ENCODE results near the gene NAV2.

Gene NAV2

GRCh38 chr11:19968860-19969259 lies 256.2 kb downstream of the NAV2 start:
- Mint-ChIP-seq H3K4me1 (ENCODE audit: low read depth) (no peaks in the 10 kb centered on the region), H3K27ac (no peak overlapping the region), H3K27me3 (ENCODE audit: low read depth) (peaks cover 15% of the 10 kb centered on the region)

DNA sequence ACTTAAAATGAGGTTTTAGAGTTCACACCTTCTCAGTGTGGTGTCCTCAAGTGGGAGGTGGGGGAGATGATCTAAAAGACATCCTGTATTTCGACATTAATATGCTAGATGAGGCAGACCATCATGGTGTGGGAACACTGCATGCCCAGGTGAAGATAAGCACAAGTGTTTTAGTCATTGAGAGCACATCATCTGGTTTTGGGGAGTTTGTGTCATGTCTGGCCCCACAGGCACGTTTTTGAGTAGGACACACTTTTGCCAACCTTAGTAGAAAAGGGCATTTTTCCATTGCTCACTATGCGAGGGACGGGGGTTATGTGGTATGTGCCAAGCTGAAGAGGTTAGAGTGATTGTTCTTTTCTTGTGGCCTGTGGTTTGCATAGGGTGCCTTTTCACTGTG lies 258.3 kb downstream of the NAV2 start:
- Mint-ChIP-seq H3K27ac (no peak overlapping the region), H3K36me3 (ENCODE audit: low read depth) (no peaks in the 10 kb centered on the region), H3K27me3 (ENCODE audit: low read depth) (peaks cover 8% of the 10 kb centered on the region), H3K9me3 (no peaks in the 10 kb centered on the region), H3K4me3 (no peak overlapping the region), H3K4me1 (ENCODE audit: low read depth) (no peaks in the 10 kb centered on the region)

More at GRCh38 chr11:19968860-19969259, 256.2 kb downstream of the NAV2 start:
- no peak overlapping the region for H3K4me3 Mint-ChIP-seq
- no peaks in the 10 kb centered on the region for H3K36me3 Mint-ChIP-seq (ENCODE audit: low read depth)
- no peaks in the 10 kb centered on the region for H3K9me3 Mint-ChIP-seq

DNA sequence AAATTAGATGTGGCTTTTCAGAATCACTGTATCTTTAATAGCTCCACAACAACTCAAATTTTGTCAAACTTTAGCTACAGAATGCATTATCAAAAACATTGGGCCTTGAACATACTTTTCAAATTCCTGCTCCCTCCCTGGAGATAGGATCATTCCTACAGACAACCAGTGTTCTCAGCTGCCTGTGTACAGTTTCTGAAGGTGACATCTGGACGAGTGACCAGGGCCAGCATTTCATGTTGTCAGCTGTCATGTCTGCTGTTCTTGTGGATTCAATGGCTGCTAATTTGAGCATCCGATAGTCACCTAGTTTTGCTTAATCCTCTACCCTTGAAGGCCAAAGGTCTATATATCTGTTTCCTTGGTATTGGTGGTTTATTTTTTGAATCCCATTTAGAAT lies 259.5 kb downstream of the NAV2 start:
- Mint-ChIP-seq H3K4me1 (ENCODE audit: low read depth) (no peaks in the 10 kb centered on the region), H3K27ac (no peak overlapping the region), H3K9me3 (no peaks in the 10 kb centered on the region), H3K4me3 (no peak overlapping the region), H3K36me3 (ENCODE audit: low read depth) (no peaks in the 10 kb centered on the region), H3K27me3 (ENCODE audit: low read depth) (no peaks in the 10 kb centered on the region)

DNA sequence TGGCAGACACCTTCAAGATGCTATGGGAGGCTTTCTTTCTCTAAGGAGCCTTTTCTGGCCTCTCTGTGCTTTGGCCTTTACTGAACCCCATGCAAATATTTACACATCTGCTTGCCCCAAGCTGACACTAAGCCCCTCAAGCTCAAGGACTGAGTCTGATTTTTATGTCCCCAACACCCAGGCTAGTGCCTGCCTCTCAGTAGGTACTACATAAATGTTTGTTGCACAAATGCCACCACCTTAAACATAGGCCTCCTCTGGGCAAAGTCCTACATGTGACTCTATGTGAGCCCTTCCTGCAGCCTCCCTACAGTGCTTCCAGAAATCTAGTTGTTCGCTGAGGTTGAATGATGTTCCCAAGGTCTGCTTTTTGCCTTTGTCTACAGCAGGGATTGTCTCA lies 260.0 kb downstream of the NAV2 start:
- H3K36me3 Mint-ChIP-seq (ENCODE audit: low read depth): no peaks in the 10 kb centered on the region
- H3K9me3 Mint-ChIP-seq: no peaks in the 10 kb centered on the region
- H3K27me3 Mint-ChIP-seq (ENCODE audit: low read depth): no peaks in the 10 kb centered on the region
- no peak overlapping the region for H3K27ac Mint-ChIP-seq
- no peaks in the 10 kb centered on the region for H3K4me1 Mint-ChIP-seq (ENCODE audit: low read depth)
- no peak overlapping the region for H3K4me3 Mint-ChIP-seq

- Mint-ChIP-seq H3K9me3 (no peaks in the 10 kb centered on the region), H3K36me3 (ENCODE audit: low read depth) (no peaks in the 10 kb centered on the region), H3K27ac (no peak overlapping the region), H3K4me3 (no peak overlapping the region), H3K27me3 (ENCODE audit: low read depth) (no peaks in the 10 kb centered on the region), H3K4me1 (ENCODE audit: low read depth) (no peaks in the 10 kb centered on the region)
Observed at GRCh38 chr11:19973136-19973635, 260.5 kb downstream of the NAV2 start.

DNA sequence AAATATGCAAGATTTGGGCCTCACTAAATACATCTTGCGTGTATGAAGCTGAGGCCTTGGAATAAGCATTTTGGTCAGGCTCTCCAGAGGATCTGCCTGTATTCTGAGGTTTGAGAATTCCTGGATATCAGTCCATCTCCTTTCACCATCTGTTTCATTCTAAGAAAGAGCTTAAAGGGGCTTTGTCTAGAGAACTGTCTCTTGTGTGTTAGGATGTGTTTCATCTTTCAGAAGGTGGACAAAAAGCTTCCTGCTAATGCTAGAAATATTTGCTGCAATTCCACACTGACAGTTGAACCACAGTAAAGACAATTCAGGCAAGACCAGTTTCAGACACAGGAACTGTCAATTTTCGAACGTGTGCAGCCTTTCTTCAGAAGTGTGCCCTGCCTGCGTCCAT lies 262.2 kb downstream of the NAV2 start:
- peaks cover 2% of the 10 kb centered on the region for H3K4me1 Mint-ChIP-seq (ENCODE audit: low read depth)
- no peak overlapping the region for H3K27ac Mint-ChIP-seq
- no peak overlapping the region for H3K4me3 Mint-ChIP-seq
- H3K36me3 Mint-ChIP-seq (ENCODE audit: low read depth): no peaks in the 10 kb centered on the region
- no peaks in the 10 kb centered on the region for H3K9me3 Mint-ChIP-seq
- no peaks in the 10 kb centered on the region for H3K27me3 Mint-ChIP-seq (ENCODE audit: low read depth)

DNA sequence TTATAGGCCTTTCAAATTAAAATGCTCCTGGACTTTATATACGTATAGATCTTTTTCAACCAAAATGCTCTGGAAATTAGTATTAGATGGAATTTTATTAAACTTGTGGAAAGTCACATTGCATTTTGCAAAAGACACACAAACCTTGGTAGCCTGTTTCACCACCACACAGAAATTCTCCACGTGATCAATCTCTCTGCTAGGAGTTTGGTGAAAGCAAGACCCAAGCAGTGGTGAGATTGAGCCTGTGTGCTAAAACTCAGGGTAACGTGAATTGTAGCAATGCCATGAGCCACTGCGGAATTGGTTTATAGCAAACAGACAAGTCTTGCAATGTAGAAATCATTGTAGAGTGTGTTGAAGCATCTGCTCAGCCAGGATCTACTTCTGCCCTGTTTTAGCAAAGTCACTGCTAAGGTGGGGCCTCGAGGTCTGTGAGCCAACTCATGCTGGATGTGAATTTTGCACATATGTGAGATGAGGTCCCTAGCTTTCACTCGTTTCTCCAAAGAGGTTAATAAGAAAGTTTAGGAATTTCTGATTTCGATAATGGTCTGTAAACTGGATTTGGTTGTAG lies 262.9 kb downstream of the NAV2 start:
- Mint-ChIP-seq H3K4me1 (ENCODE audit: low read depth) (peaks cover 2% of the 10 kb centered on the region), H3K36me3 (ENCODE audit: low read depth) (no peaks in the 10 kb centered on the region), H3K9me3 (no peaks in the 10 kb centered on the region), H3K27me3 (ENCODE audit: low read depth) (no peaks in the 10 kb centered on the region), H3K27ac (no peak overlapping the region), H3K4me3 (no peak overlapping the region)

GRCh38 chr11:19976281-19976941 lies 263.8 kb downstream of the NAV2 start:
- Mint-ChIP-seq H3K9me3 (no peaks in the 10 kb centered on the region), H3K4me1 (ENCODE audit: low read depth) (peaks cover 2% of the 10 kb centered on the region), H3K4me3 (no peak overlapping the region), H3K36me3 (ENCODE audit: low read depth) (no peaks in the 10 kb centered on the region), H3K27me3 (ENCODE audit: low read depth) (no peaks in the 10 kb centered on the region), H3K27ac (no peak overlapping the region)

GRCh38 chr11:19977941-19978340 lies 265.3 kb downstream of the NAV2 start:
- peaks cover 2% of the 10 kb centered on the region for H3K4me1 Mint-ChIP-seq (ENCODE audit: low read depth)
- H3K27me3 Mint-ChIP-seq (ENCODE audit: low read depth): no peaks in the 10 kb centered on the region
- no peak overlapping the region for H3K4me3 Mint-ChIP-seq
- no peaks in the 10 kb centered on the region for H3K36me3 Mint-ChIP-seq (ENCODE audit: low read depth)
- no peaks in the 10 kb centered on the region for H3K9me3 Mint-ChIP-seq
- H3K27ac Mint-ChIP-seq: no peak overlapping the region

- Mint-ChIP-seq H3K4me3 (no peak overlapping the region), H3K27me3 (ENCODE audit: low read depth) (no peaks in the 10 kb centered on the region), H3K9me3 (no peaks in the 10 kb centered on the region), H3K4me1 (ENCODE audit: low read depth) (peaks cover 2% of the 10 kb centered on the region), H3K27ac (no peak overlapping the region), H3K36me3 (ENCODE audit: low read depth) (no peaks in the 10 kb centered on the region)
Observed at GRCh38 chr11:19978668-19979518, 266.3 kb downstream of the NAV2 start.

GRCh38 chr11:19979519-19979845 lies 266.8 kb downstream of the NAV2 start:
- H3K27ac Mint-ChIP-seq: no peak overlapping the region
- no peaks in the 10 kb centered on the region for H3K36me3 Mint-ChIP-seq (ENCODE audit: low read depth)
- no peaks in the 10 kb centered on the region for H3K27me3 Mint-ChIP-seq (ENCODE audit: low read depth)
- peaks cover 2% of the 10 kb centered on the region for H3K4me1 Mint-ChIP-seq (ENCODE audit: low read depth)
- H3K4me3 Mint-ChIP-seq: no peak overlapping the region
- no peaks in the 10 kb centered on the region for H3K9me3 Mint-ChIP-seq

DNA sequence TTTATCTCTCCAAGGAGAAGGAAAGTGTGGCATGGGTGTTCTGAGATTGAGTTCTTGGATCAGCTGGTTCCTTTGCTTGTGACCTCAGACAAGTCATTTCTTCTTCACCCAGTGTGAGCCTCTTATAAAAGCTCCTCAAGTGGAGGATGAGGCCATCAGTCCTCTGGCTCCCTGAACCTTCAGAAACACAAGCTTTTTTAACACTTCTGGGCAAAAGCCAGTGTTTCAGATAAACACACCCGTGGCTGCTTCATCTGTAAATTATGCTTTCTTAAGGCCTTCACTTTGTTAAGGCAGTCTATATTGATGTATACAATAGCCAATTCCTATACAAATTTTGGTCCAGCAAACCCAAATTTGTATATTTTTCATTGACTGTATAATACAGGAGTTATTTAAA lies 267.8 kb downstream of the NAV2 start:
- no peaks in the 10 kb centered on the region for H3K9me3 Mint-ChIP-seq
- no peaks in the 10 kb centered on the region for H3K27me3 Mint-ChIP-seq (ENCODE audit: low read depth)
- no peak overlapping the region for H3K4me3 Mint-ChIP-seq
- no peak overlapping the region for H3K27ac Mint-ChIP-seq
- no peaks in the 10 kb centered on the region for H3K36me3 Mint-ChIP-seq (ENCODE audit: low read depth)
- peaks cover 2% of the 10 kb centered on the region for H3K4me1 Mint-ChIP-seq (ENCODE audit: low read depth)

- Mint-ChIP-seq H3K27me3 (ENCODE audit: low read depth) (no peaks in the 10 kb centered on the region), H3K9me3 (no peaks in the 10 kb centered on the region), H3K4me3 (no peak overlapping the region), H3K27ac (no peak overlapping the region), H3K4me1 (ENCODE audit: low read depth) (peaks cover 2% of the 10 kb centered on the region), H3K36me3 (ENCODE audit: low read depth) (no peaks in the 10 kb centered on the region)
Observed at GRCh38 chr11:19980957-19981669, 268.5 kb downstream of the NAV2 start.

GRCh38 chr11:19982774-19983495 lies 270.3 kb downstream of the NAV2 start:
- Mint-ChIP-seq H3K27ac (no peak overlapping the region), H3K27me3 (ENCODE audit: low read depth) (peaks cover 7% of the 10 kb centered on the region), H3K4me1 (ENCODE audit: low read depth) (peaks cover 2% of the 10 kb centered on the region), H3K36me3 (ENCODE audit: low read depth) (no peaks in the 10 kb centered on the region), H3K9me3 (no peaks in the 10 kb centered on the region), H3K4me3 (no peak overlapping the region)

Measured in T-helper 1 cell treated with Interleukin-12 subunit alpha and Interleukin-12 subunit beta and Interleukin-4 antibody, amounts not matched to agents 30 μg/mL and 1 μg/mL, for 36 hours (primary cell).